ENCODE measurements around the gene IFI16.
"Not testable (repeated sequence)": the region's sequence is repeated elsewhere in the genome, so short reads cannot be mapped to it uniquely, and the experiment has no call there.

The IFI16 gene

GRCh38 chr1:159005676-159006075, 4.0 kb upstream of the IFI16 start:
- H3K4me3 ChIP-seq (ENCODE audit: low read length): no peak overlapping the region
- no peak for DNase-seq (ENCODE audit: low read depth, low spot score)

- H3K4me3 ChIP-seq (ENCODE audit: low read length); DNase-seq (ENCODE audit: low read depth, low spot score): not testable (repeated sequence)
Measured at GRCh38 chr1:159006210-159006807, 3.4 kb upstream of the IFI16 start.

- H3K4me3 ChIP-seq (ENCODE audit: low read length): no peak overlapping the region
- DNase-seq (ENCODE audit: low read depth, low spot score): no peak
Measured at GRCh38 chr1:159007726-159008125, 2.0 kb upstream of the IFI16 start.

GRCh38 chr1:159008744-159009188, 941 bp upstream of the IFI16 start:
- peak overlapping the region; percentile 64 for H3K4me3 ChIP-seq (ENCODE audit: low read length)
- DNase-seq (ENCODE audit: low read depth, low spot score): peak; percentile 90

GRCh38 chr1:159009287-159009686, 420 bp upstream of the IFI16 start:
- no peak for DNase-seq (ENCODE audit: low read depth, low spot score)
- peak overlapping the region; percentile 64 for H3K4me3 ChIP-seq (ENCODE audit: low read length)

- H3K4me3 ChIP-seq (ENCODE audit: low read length): peak overlapping the region; percentile 64
- DNase-seq (ENCODE audit: low read depth, low spot score): no peak
Measured at GRCh38 chr1:159010391-159010790, 684 bp downstream of the IFI16 start.

- H3K4me3 ChIP-seq (ENCODE audit: low read length): peak overlapping the region; percentile 64
- not testable (repeated sequence) for DNase-seq (ENCODE audit: low read depth, low spot score)
Measured at GRCh38 chr1:159011001-159011400, 1.3 kb downstream of the IFI16 start.

- peak overlapping the region; percentile 64 for H3K4me3 ChIP-seq (ENCODE audit: low read length)
- DNase-seq (ENCODE audit: low read depth, low spot score): no peak
Measured at GRCh38 chr1:159011751-159012150, 2.0 kb downstream of the IFI16 start.

GRCh38 chr1:159012495-159012894, 2.8 kb downstream of the IFI16 start:
- DNase-seq (ENCODE audit: low read depth, low spot score): peak; percentile 72
- peak overlapping the region; percentile 64 for H3K4me3 ChIP-seq (ENCODE audit: low read length)

- no peak for DNase-seq (ENCODE audit: low read depth, low spot score)
- H3K4me3 ChIP-seq (ENCODE audit: low read length): no peak overlapping the region
Measured at GRCh38 chr1:159014003-159014571, 4.4 kb downstream of the IFI16 start.

GRCh38 chr1:159014851-159015250, 5.1 kb downstream of the IFI16 start:
- no peak for DNase-seq (ENCODE audit: low read depth, low spot score)
- H3K4me3 ChIP-seq (ENCODE audit: low read length): no peak overlapping the region

- H3K4me3 ChIP-seq (ENCODE audit: low read length): no peak overlapping the region
- peak; percentile 77 for DNase-seq (ENCODE audit: low read depth, low spot score)
Measured at GRCh38 chr1:159015440-159015909, 5.8 kb downstream of the IFI16 start.

GRCh38 chr1:159023723-159024122, 14.0 kb downstream of the IFI16 start:
- no peak for DNase-seq (ENCODE audit: low read depth, low spot score)
- H3K4me3 ChIP-seq (ENCODE audit: low read length): no peak overlapping the region

GRCh38 chr1:159025043-159025442, 15.3 kb downstream of the IFI16 start:
- H3K4me3 ChIP-seq (ENCODE audit: low read length): no peak overlapping the region
- DNase-seq (ENCODE audit: low read depth, low spot score): no peak

GRCh38 chr1:159026841-159027240, 17.1 kb downstream of the IFI16 start:
- DNase-seq (ENCODE audit: low read depth, low spot score); H3K4me3 ChIP-seq (ENCODE audit: low read length): not testable (repeated sequence)

GRCh38 chr1:159030311-159030710, 20.6 kb downstream of the IFI16 start:
- H3K4me3 ChIP-seq (ENCODE audit: low read length): no peak overlapping the region
- no peak for DNase-seq (ENCODE audit: low read depth, low spot score)

GRCh38 chr1:159030877-159031447, 21.3 kb downstream of the IFI16 start:
- no peak for DNase-seq (ENCODE audit: low read depth, low spot score)
- H3K4me3 ChIP-seq (ENCODE audit: low read length): no peak overlapping the region

GRCh38 chr1:159040206-159040605, 30.5 kb downstream of the IFI16 start:
- H3K4me3 ChIP-seq (ENCODE audit: low read length): no peak overlapping the region
- DNase-seq (ENCODE audit: low read depth, low spot score): no peak

- DNase-seq (ENCODE audit: low read depth, low spot score): no peak
- no peak overlapping the region for H3K4me3 ChIP-seq (ENCODE audit: low read length)
Measured at GRCh38 chr1:159040893-159041724, 31.4 kb downstream of the IFI16 start.

GRCh38 chr1:159046486-159046885, 36.8 kb downstream of the IFI16 start:
- DNase-seq (ENCODE audit: low read depth, low spot score): peak; percentile 28
- not testable (repeated sequence) for H3K4me3 ChIP-seq (ENCODE audit: low read length)
